ENCODE measurements around the gene LACC1. TPM values are rescaled to one million over a fixed set of nuclear protein-coding genes. Genes with fewer than 3 reads are reported as not detected.

LACC1 gene
- total RNA-seq, 1 donor from 2014 or later, result 1.7 TPM

DNA sequence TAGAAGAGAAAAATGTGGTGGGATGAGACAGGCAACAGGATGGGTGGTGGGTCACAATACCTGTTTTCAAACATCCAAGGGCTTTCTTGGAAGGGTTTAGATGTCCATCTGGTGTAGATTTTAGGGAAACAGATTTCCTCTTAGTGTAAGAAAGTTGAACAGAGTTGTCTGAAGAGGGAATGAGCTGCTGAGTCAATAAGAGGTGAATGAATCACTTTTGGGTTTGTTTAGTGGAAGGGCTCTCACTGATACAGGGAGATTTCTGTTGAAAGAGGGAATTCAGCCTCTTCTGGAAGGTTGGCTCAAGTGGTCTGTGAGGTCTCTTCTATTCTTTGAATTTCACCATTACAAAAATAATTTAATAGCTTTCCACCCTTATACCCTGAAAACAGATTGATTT is 54.6 kb downstream of the LACC1 start:
- Mint-ChIP-seq H3K9me3 (peaks cover 3% of the 10 kb centered on the region), H3K36me3 (peaks cover 2% of the 10 kb centered on the region), H3K4me1 (peaks cover 18% of the 10 kb centered on the region), H3K27ac (no peak overlapping the region), H3K27me3 (ENCODE audit: insufficient read depth, low read depth) (no peaks in the 10 kb centered on the region), H3K4me3 (no peak overlapping the region)
- Histone ChIP-seq H3K27me3 (no peaks in the 10 kb centered on the region), H2AFZ (replicated peaks) (no peak overlapping the region), H3K4me2 (no peak overlapping the region), H3K9me3 (ENCODE audit: low read depth) (no peaks in the 10 kb centered on the region), H3K36me3 (no peaks in the 10 kb centered on the region), H3F3A (ENCODE audit: low read depth) (no peaks in the 10 kb centered on the region), H3K9ac (no peak overlapping the region), H4K20me1 (ENCODE audit: low read depth) (no peaks in the 10 kb centered on the region), H3K4me1 (no peaks in the 10 kb centered on the region), H3K79me2 (ENCODE audit: low read depth) (no peaks in the 10 kb centered on the region), H3K4me3 (no peak overlapping the region), H3K27ac (no peak overlapping the region)
- TF ChIP-seq EZH2phosphoT487 (IDR thresholded peaks at IDR 0.05), result no peak
- TF ChIP-seq, protein P1, sequence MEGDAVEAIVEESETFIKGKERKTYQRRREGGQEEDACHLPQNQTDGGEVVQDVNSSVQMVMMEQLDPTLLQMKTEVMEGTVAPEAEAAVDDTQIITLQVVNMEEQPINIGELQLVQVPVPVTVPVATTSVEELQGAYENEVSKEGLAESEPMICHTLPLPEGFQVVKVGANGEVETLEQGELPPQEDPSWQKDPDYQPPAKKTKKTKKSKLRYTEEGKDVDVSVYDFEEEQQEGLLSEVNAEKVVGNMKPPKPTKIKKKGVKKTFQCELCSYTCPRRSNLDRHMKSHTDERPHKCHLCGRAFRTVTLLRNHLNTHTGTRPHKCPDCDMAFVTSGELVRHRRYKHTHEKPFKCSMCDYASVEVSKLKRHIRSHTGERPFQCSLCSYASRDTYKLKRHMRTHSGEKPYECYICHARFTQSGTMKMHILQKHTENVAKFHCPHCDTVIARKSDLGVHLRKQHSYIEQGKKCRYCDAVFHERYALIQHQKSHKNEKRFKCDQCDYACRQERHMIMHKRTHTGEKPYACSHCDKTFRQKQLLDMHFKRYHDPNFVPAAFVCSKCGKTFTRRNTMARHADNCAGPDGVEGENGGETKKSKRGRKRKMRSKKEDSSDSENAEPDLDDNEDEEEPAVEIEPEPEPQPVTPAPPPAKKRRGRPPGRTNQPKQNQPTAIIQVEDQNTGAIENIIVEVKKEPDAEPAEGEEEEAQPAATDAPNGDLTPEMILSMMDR (IDR thresholded peaks at IDR 0.05), result no peak
- no peak for DNase-seq (ENCODE audit: low spot score)

DNA sequence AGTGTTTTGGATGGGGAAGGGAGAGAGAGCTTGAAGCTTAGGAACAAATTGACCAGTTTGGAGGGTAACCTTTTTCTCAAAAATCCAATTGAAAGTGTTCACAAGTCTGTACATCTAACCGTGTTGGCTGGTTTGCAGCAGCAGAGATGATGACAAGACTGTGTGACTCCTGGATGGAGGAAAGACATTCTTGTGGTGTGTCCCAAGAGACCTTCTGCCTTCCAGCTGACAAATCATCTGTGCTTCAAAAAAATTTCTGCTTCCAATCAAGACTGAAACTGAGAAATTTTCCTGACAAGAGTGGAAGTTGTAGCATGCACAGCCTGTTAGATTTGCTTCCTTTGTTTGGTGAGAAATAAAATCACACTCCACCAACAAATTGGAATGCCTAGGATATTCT is 56.2 kb downstream of the LACC1 start:
- Histone ChIP-seq H3F3A (ENCODE audit: low read depth) (no peaks in the 10 kb centered on the region), H3K4me2 (no peak overlapping the region), H3K4me1 (no peaks in the 10 kb centered on the region), H3K9ac (no peak overlapping the region), H2AFZ (replicated peaks) (no peak overlapping the region), H3K4me3 (no peak overlapping the region), H3K36me3 (no peaks in the 10 kb centered on the region), H3K27ac (no peak overlapping the region), H3K79me2 (ENCODE audit: low read depth) (no peaks in the 10 kb centered on the region), H4K20me1 (ENCODE audit: low read depth) (no peaks in the 10 kb centered on the region), H3K27me3 (no peaks in the 10 kb centered on the region), H3K9me3 (ENCODE audit: low read depth) (no peaks in the 10 kb centered on the region)
- no peak overlapping the region for H3K27ac Mint-ChIP-seq
- no peak overlapping the region for H3K4me3 Mint-ChIP-seq
- peaks cover 19% of the 10 kb centered on the region for H3K4me1 Mint-ChIP-seq
- H3K36me3 Mint-ChIP-seq, result no peaks in the 10 kb centered on the region
- no peak for DNase-seq (ENCODE audit: low spot score)
- TF ChIP-seq, protein P1 (IDR thresholded peaks at IDR 0.05), result no peak
- peaks cover 2% of the 10 kb centered on the region for H3K27me3 Mint-ChIP-seq (ENCODE audit: insufficient read depth, low read depth)
- peaks cover 3% of the 10 kb centered on the region for H3K9me3 Mint-ChIP-seq

DNA sequence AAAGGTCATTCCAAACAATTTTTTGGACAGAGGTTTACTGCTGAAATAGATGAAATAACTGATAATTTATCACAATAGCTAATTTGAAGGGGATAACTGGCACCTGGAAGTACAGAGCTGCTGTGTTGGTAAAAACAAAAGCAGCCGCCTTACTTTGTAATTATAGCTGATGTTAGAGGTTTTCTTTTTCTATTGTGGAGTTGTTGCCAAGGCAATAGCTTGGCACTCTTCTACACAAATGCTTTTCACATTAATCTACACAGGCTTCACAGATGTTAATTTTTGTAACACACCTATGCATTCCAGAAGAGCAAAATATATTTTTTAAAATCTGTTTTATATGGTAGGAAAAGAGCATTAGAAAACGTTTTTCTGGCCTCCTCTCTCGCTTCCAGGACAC is 56.9 kb downstream of the LACC1 start:
- no peak overlapping the region for H3K4me3 Mint-ChIP-seq
- H4K20me1 ChIP-seq (ENCODE audit: low read depth), result no peaks in the 10 kb centered on the region
- H3K4me2 ChIP-seq, result no peak overlapping the region
- no peaks in the 10 kb centered on the region for H3K9me3 ChIP-seq (ENCODE audit: low read depth)
- no peaks in the 10 kb centered on the region for H3K9me3 Mint-ChIP-seq
- H3K27me3 ChIP-seq, result no peaks in the 10 kb centered on the region
- H3K4me1 ChIP-seq, result no peaks in the 10 kb centered on the region
- no peak for DNase-seq (ENCODE audit: low spot score)
- no peak overlapping the region for H3K27ac Mint-ChIP-seq
- no peaks in the 10 kb centered on the region for H3K79me2 ChIP-seq (ENCODE audit: low read depth)
- no peak overlapping the region for H3K27ac ChIP-seq
- H3K4me3 ChIP-seq, result no peak overlapping the region
- TF ChIP-seq EZH2phosphoT487 (IDR thresholded peaks at IDR 0.05) (no peak), EZH2 (IDR thresholded peaks at IDR 0.05) (no peak)
- TF ChIP-seq, protein P1 (IDR thresholded peaks at IDR 0.05), result no peak
- H3K27me3 Mint-ChIP-seq (ENCODE audit: insufficient read depth, low read depth), result peaks cover 2% of the 10 kb centered on the region
- no peaks in the 10 kb centered on the region for H3K36me3 Mint-ChIP-seq
- peaks cover 19% of the 10 kb centered on the region for H3K4me1 Mint-ChIP-seq
- no peaks in the 10 kb centered on the region for H3K36me3 ChIP-seq
- H3K9ac ChIP-seq, result no peak overlapping the region
- H2AFZ ChIP-seq (replicated peaks), result no peak overlapping the region
- H3F3A ChIP-seq (ENCODE audit: low read depth), result no peaks in the 10 kb centered on the region

DNA sequence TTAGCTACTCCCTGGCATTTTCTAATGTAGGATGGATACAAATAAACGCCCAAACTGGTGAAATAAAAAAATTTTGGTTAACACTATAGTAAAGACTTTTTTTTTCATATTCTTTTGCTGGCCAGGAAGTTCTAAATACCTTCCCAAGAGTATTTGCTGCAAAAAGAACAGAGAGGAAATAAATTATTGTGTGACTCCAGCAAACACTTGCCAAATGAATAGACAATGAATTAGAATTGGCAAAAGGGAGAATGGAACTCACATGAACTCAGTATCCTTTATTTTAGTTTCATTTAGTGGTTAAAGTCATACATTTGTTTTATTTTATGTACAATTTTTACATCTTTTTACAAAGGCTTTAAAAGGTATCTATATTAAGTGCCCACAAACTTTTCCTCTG is 58.1 kb downstream of the LACC1 start:
- no peaks in the 10 kb centered on the region for H3K36me3 ChIP-seq
- Mint-ChIP-seq H3K27me3 (ENCODE audit: insufficient read depth, low read depth) (peaks cover 2% of the 10 kb centered on the region), H3K36me3 (no peaks in the 10 kb centered on the region), H3K27ac (no peak overlapping the region), H3K9me3 (no peaks in the 10 kb centered on the region), H3K4me1 (peaks cover 19% of the 10 kb centered on the region), H3K4me3 (no peak overlapping the region)
- H3K27me3 ChIP-seq, result no peaks in the 10 kb centered on the region
- H3K79me2 ChIP-seq (ENCODE audit: low read depth), result no peaks in the 10 kb centered on the region
- H3K4me3 ChIP-seq, result no peak overlapping the region
- no peak overlapping the region for H2AFZ ChIP-seq (replicated peaks)
- TF ChIP-seq EZH2phosphoT487 (IDR thresholded peaks at IDR 0.05) (no peak), EZH2 (IDR thresholded peaks at IDR 0.05) (no peak)
- TF ChIP-seq, protein P1 (IDR thresholded peaks at IDR 0.05), result no peak
- H4K20me1 ChIP-seq (ENCODE audit: low read depth), result no peaks in the 10 kb centered on the region
- H3K9ac ChIP-seq, result no peak overlapping the region
- no peaks in the 10 kb centered on the region for H3K4me1 ChIP-seq
- DNase-seq (ENCODE audit: low spot score), result no peak
- H3F3A ChIP-seq (ENCODE audit: low read depth), result no peaks in the 10 kb centered on the region
- no peak overlapping the region for H3K4me2 ChIP-seq
- H3K27ac ChIP-seq, result no peak overlapping the region
- no peaks in the 10 kb centered on the region for H3K9me3 ChIP-seq (ENCODE audit: low read depth)

Measured in neural progenitor cell (in vitro differentiated cells).